T-helper 1 cell treated with Interleukin-12 subunit alpha and Interleukin-12 subunit beta and Interleukin-4 antibody, amounts not matched to agents 30 μg/mL and 1 μg/mL, for 36 hours (primary cell): ENCODE results near the gene HEPACAM2.

Source experiments
- H3K27ac Mint-ChIP-seq: one replicate; pipeline ENCODE4 v1.8.0; 2021; ENCODE audit warnings: mild to moderate bottlenecking, mixed read lengths
- H3K27me3 Mint-ChIP-seq: one replicate; pipeline ENCODE4 v1.8.0; 2021; ENCODE audit warnings: low read depth, mixed read lengths
- H3K36me3 Mint-ChIP-seq: one replicate; pipeline ENCODE4 v1.8.0; 2021; ENCODE audit warnings: low read depth, mixed read lengths
- H3K4me1 Mint-ChIP-seq: one replicate; pipeline ENCODE4 v1.8.0; 2021; ENCODE audit warnings: low read depth, mixed read lengths
- H3K4me3 Mint-ChIP-seq: one replicate; pipeline ENCODE4 v1.8.0; 2021; ENCODE audit warnings: mild to moderate bottlenecking, moderate library complexity, mixed read lengths
- H3K9me3 Mint-ChIP-seq: one replicate; pipeline ENCODE4 v1.8.0; 2021; ENCODE audit warnings: mixed read lengths

The HEPACAM2 gene

DNA sequence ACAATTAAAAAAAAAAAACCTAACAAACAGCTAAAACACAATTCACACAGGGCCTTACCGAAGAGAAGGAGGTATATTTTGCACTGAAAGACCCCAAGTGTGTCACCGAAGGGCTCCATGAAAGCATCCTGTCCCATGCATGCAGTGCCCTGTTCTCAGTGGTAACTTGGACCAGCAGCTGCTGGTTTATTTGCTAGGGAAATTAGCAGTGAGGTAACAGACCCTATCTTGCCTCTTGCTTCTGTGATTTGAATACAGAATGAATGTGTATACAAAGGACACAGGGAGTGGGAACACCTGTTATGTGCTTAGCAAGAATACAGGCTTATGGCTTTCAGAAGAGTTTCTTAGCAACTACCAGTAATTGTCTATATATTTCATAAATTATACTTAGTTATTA is at the start of gene HEPACAM2:
HEPACAM2 (minus strand) TSS at position 160 of the 400 bp plus-strand sequence.
- Mint-ChIP-seq H3K27ac (no peak within 1 kb of the TSS), H3K4me3 (no peak within 1 kb of the TSS), H3K9me3 (no peaks in the 10 kb centered on the region), H3K36me3 (no peaks in the 10 kb centered on the region), H3K4me1 (peaks cover 6% of the 10 kb centered on the region), H3K27me3 (peaks cover 23% of the 10 kb centered on the region)

GRCh38 chr7:93265220-93265619 is 39.0 kb upstream of the HEPACAM2 start:
- Mint-ChIP-seq H3K27me3 (no peaks in the 10 kb centered on the region), H3K27ac (no peak overlapping the region), H3K4me1 (no peaks in the 10 kb centered on the region), H3K36me3 (no peaks in the 10 kb centered on the region), H3K9me3 (no peaks in the 10 kb centered on the region), H3K4me3 (no peak overlapping the region)

- Mint-ChIP-seq H3K27ac (no peak overlapping the region), H3K36me3 (no peaks in the 10 kb centered on the region), H3K4me1 (no peaks in the 10 kb centered on the region), H3K27me3 (no peaks in the 10 kb centered on the region), H3K9me3 (no peaks in the 10 kb centered on the region), H3K4me3 (no peak overlapping the region)
Observed at GRCh38 chr7:93262535-93262934, 36.3 kb upstream of the HEPACAM2 start.

DNA sequence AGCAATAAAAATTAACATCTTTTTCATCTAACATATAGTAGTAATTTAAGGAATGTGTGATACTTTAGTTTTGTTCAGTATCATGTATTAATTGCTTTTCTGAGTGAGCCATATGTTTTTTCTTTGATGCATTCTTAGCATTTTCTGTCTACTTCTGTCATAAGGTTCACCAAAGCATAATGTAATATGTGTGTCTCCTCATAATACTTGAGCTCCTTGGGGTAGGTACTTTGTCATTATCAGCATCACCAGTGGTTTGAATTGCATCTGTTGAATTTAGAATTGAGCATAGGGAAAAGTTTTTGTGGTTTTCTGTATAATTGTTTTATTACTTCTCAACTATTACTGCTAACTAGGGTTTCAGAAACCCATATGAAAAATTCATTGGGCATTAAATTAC is 32.4 kb upstream of the HEPACAM2 start:
- no peaks in the 10 kb centered on the region for H3K9me3 Mint-ChIP-seq
- no peaks in the 10 kb centered on the region for H3K36me3 Mint-ChIP-seq
- H3K27ac Mint-ChIP-seq = no peak overlapping the region
- H3K4me3 Mint-ChIP-seq = no peak overlapping the region
- no peaks in the 10 kb centered on the region for H3K27me3 Mint-ChIP-seq
- H3K4me1 Mint-ChIP-seq = no peaks in the 10 kb centered on the region

- no peaks in the 10 kb centered on the region for H3K9me3 Mint-ChIP-seq
- no peaks in the 10 kb centered on the region for H3K36me3 Mint-ChIP-seq
- no peaks in the 10 kb centered on the region for H3K4me1 Mint-ChIP-seq
- H3K27ac Mint-ChIP-seq = no peak overlapping the region
- H3K4me3 Mint-ChIP-seq = no peak overlapping the region
- peaks cover 4% of the 10 kb centered on the region for H3K27me3 Mint-ChIP-seq
Observed at GRCh38 chr7:93249491-93250148, 23.4 kb upstream of the HEPACAM2 start.

- H3K9me3 Mint-ChIP-seq = no peaks in the 10 kb centered on the region
- no peaks in the 10 kb centered on the region for H3K4me1 Mint-ChIP-seq
- H3K4me3 Mint-ChIP-seq = no peak overlapping the region
- H3K36me3 Mint-ChIP-seq = no peaks in the 10 kb centered on the region
- H3K27me3 Mint-ChIP-seq = peaks cover 4% of the 10 kb centered on the region
- no peak overlapping the region for H3K27ac Mint-ChIP-seq
Observed at GRCh38 chr7:93245525-93246432, 19.5 kb upstream of the HEPACAM2 start.

GRCh38 chr7:93242106-93242505 is 15.8 kb upstream of the HEPACAM2 start:
- H3K36me3 Mint-ChIP-seq = no peaks in the 10 kb centered on the region
- H3K4me1 Mint-ChIP-seq = no peaks in the 10 kb centered on the region
- H3K9me3 Mint-ChIP-seq = no peaks in the 10 kb centered on the region
- no peak overlapping the region for H3K27ac Mint-ChIP-seq
- H3K4me3 Mint-ChIP-seq = no peak overlapping the region
- peaks cover 4% of the 10 kb centered on the region for H3K27me3 Mint-ChIP-seq

DNA sequence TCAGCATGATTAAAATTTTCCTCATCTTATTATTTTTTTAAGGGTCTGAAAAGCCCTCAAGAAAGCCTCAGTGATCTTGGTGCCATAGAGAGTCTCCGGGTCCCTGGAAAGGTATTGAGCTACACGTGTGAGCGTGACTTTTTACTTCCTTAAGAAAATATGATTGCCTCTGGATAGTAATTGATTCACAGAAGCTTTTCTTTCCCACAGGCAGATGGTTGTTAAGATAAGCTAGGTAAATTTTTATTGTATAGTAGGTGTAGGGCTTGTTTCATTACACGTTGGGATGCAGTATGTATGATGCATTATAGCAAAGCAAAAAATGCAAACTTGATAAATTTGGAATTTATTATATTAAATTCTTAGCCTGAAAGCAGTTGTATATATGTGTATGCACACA is 13.6 kb upstream of the HEPACAM2 start:
- Mint-ChIP-seq H3K4me1 (no peaks in the 10 kb centered on the region), H3K4me3 (no peak overlapping the region), H3K27me3 (peaks cover 1% of the 10 kb centered on the region), H3K9me3 (no peaks in the 10 kb centered on the region), H3K36me3 (no peaks in the 10 kb centered on the region), H3K27ac (no peak overlapping the region)

- Mint-ChIP-seq H3K27ac (no peak overlapping the region), H3K27me3 (no peaks in the 10 kb centered on the region), H3K4me3 (no peak overlapping the region), H3K4me1 (no peaks in the 10 kb centered on the region), H3K9me3 (no peaks in the 10 kb centered on the region), H3K36me3 (no peaks in the 10 kb centered on the region)
Observed at GRCh38 chr7:93238748-93239147, 12.5 kb upstream of the HEPACAM2 start.

- no peaks in the 10 kb centered on the region for H3K9me3 Mint-ChIP-seq
- H3K36me3 Mint-ChIP-seq = no peaks in the 10 kb centered on the region
- no peak overlapping the region for H3K27ac Mint-ChIP-seq
- H3K4me3 Mint-ChIP-seq = no peak overlapping the region
- H3K27me3 Mint-ChIP-seq = no peaks in the 10 kb centered on the region
- no peaks in the 10 kb centered on the region for H3K4me1 Mint-ChIP-seq
Observed at GRCh38 chr7:93238131-93238530, 11.9 kb upstream of the HEPACAM2 start.

DNA sequence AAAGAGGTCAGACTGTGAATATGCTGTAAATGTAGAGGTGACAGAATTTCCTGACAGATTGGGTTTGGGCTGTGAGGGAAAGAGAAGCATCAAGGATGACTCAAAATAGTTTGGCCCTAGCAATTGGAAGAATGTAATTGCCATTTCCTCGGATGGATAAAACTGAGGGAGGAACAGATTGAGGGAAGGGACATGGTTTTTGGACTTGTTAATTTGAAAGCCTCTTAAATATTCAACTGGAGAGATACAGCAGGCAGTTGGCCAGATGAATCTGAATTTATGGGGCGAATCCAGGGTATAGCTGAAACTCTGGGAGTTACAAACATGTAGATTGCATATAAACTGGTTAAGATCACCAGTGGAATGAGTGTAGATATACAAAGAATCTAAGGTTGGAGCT is 9.3 kb upstream of the HEPACAM2 start:
- no peaks in the 10 kb centered on the region for H3K36me3 Mint-ChIP-seq
- H3K27ac Mint-ChIP-seq = no peak overlapping the region
- H3K4me1 Mint-ChIP-seq = peaks cover 7% of the 10 kb centered on the region
- no peak overlapping the region for H3K4me3 Mint-ChIP-seq
- H3K27me3 Mint-ChIP-seq = no peaks in the 10 kb centered on the region
- no peaks in the 10 kb centered on the region for H3K9me3 Mint-ChIP-seq

GRCh38 chr7:93232673-93233018 is 6.4 kb upstream of the HEPACAM2 start:
- peak overlapping the region; percentile 88 for H3K27ac Mint-ChIP-seq
- peak overlapping the region; percentile 98 for H3K4me3 Mint-ChIP-seq
- H3K4me1 Mint-ChIP-seq = peaks cover 11% of the 10 kb centered on the region
- no peaks in the 10 kb centered on the region for H3K9me3 Mint-ChIP-seq
- no peaks in the 10 kb centered on the region for H3K36me3 Mint-ChIP-seq
- no peaks in the 10 kb centered on the region for H3K27me3 Mint-ChIP-seq

- peaks cover 11% of the 10 kb centered on the region for H3K4me1 Mint-ChIP-seq
- no peaks in the 10 kb centered on the region for H3K36me3 Mint-ChIP-seq
- H3K9me3 Mint-ChIP-seq = no peaks in the 10 kb centered on the region
- peaks cover 2% of the 10 kb centered on the region for H3K27me3 Mint-ChIP-seq
- peak within 1 kb of the TSS; percentile 98 for H3K4me3 Mint-ChIP-seq
- H3K27ac Mint-ChIP-seq = peak within 1 kb of the TSS; percentile 88
Observed at GRCh38 chr7:93231799-93232672, 5.8 kb upstream of the HEPACAM2 start, which contains the start of gene VPS50. Gene VPS50, plus strand, starts transcription at chr7:93232366. Its CDS starts 102 bp downstream, at chr7:93232468.

DNA sequence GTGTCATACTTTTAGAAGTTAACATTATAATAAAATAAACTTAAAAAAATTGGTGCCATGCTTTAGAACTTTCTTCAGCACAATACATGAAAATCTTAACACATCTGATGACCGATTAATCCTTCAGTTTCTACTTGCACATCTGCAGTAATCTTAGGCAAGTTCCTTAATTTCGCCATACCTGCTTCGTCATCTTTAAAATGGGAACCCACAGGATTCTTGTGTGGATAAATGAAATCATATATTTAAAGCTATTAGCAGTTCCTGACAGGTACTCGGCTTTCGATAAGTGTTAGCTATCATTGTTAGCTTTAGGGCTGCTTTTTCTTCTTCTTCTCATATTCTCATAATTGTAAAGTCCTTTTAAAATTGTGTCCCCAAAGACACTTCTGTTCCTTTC is 5.0 kb upstream of the HEPACAM2 start:
- Mint-ChIP-seq H3K4me3 (peak overlapping the region; percentile 98), H3K27ac (peak overlapping the region; percentile 88), H3K27me3 (peaks cover 6% of the 10 kb centered on the region), H3K4me1 (peaks cover 11% of the 10 kb centered on the region), H3K9me3 (no peaks in the 10 kb centered on the region), H3K36me3 (no peaks in the 10 kb centered on the region)
